NT2/D1 (cell line): ENCODE measurements around the gene SLC1A2.

Experiments
- SUZ12 ChIP-seq: IDR thresholded peaks from 2 replicates; pipeline ENCODE4 v1.6.1; 2011; ENCODE audit not compliant: insufficient read length, insufficient read depth; ENCODE audit errors: extremely low read depth
- YY1 ChIP-seq: IDR thresholded peaks from 2 replicates; pipeline ENCODE4 v1.6.1; 2011; ENCODE audit not compliant: insufficient read length, insufficient read depth
- ZNF274 ChIP-seq: IDR thresholded peaks from 2 replicates; pipeline ENCODE4 v1.6.1; 2011; ENCODE audit warnings: mild to moderate bottlenecking, low read depth, low read length

DNA sequence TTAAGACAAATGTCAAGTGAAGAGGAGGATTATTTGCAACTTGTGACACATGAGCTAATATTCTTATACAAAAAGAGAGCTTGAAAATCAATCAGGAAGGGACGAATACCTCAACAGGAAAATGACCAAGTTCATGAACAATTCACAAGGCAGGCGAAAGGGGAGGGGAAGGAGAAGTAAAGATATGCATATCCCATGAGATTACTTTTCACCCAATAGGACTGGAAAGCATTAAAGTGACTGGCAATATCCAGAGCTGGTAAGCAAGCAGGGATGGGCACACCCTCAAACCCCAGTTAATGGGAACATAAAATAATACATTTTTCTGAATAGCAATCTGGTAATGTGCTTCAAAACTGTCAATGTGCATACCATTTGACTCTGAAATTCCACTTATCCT is 129.5 kb downstream of the SLC1A2 start:
- TF ChIP-seq SUZ12: no peak
- no peak for TF ChIP-seq ZNF274
- no peak for TF ChIP-seq YY1
